CD4-positive, alpha-beta T cell treated with Interleukin-4 for 1 hour (primary cell): ENCODE measurements around the gene GDI1.

Experiments used
- DNase-seq, 2 donors: peaks; one replicate each; pipeline ENCODE4 v3.0.0-alpha.2; 2020 to 2022

GDI1 gene

DNA sequence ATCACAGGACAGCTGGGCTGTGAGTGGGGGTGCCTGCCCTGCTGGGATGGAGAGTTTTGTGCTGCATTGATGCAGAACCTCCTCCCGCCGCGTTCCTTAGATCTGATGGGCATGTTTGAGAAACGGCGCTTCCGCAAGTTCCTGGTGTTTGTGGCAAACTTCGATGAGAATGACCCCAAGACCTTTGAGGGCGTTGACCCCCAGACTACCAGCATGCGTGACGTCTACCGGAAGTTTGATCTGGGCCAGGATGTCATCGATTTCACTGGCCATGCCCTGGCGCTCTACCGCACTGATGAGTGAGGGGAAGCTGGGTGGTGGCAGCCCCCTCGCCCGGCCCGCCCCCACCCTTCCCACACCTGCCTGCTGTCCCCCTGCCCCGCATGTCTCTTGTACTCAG lies 2.9 kb downstream of the GDI1 start:
- DNase-seq, result no peak

- no peak for DNase-seq
Measured at GRCh38 chrX:154440623-154441357, 3.8 kb downstream of the GDI1 start.

GRCh38 chrX:154441564-154441963 lies 4.6 kb downstream of the GDI1 start:
- no peak for DNase-seq

GRCh38 chrX:154441984-154442707 lies 5.2 kb downstream of the GDI1 start:
- no peak for DNase-seq

- no peak for DNase-seq
Measured at GRCh38 chrX:154443479-154443910, 6.5 kb downstream of the GDI1 start.

GRCh38 chrX:154443992-154444754 lies 7.2 kb downstream of the GDI1 start, which contains the start of gene FAM50A:
Gene FAM50A, plus strand, starts transcription at chrX:154444141. Its CDS starts 95 bp downstream, at chrX:154444236.
- peak; percentile 71 to 76 for DNase-seq

DNA sequence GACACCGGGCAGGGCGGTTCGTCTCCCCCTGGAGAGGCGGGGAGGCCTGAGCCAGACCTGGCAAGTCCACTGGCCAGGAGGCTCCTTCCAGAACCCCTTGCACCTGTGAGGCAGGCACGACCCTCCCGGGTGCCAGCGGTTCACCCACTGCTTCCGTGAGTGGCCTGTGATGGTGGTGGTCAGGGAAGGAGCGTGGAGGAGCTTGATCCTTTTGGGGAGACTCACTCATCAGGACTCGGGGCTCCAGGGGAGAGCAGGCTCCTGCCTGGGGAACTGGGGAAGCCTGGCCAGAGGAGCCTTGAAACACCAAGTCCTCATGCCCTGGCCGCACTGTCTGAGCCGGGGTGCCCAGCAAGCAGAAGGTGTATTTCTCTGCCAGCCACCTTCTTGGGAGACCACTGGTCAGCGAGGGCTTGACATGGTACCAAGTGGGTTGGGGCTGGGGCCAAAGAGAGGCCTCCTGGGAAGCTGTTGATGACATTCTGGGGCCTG lies 7.8 kb downstream of the GDI1 start:
- no peak for DNase-seq

DNA sequence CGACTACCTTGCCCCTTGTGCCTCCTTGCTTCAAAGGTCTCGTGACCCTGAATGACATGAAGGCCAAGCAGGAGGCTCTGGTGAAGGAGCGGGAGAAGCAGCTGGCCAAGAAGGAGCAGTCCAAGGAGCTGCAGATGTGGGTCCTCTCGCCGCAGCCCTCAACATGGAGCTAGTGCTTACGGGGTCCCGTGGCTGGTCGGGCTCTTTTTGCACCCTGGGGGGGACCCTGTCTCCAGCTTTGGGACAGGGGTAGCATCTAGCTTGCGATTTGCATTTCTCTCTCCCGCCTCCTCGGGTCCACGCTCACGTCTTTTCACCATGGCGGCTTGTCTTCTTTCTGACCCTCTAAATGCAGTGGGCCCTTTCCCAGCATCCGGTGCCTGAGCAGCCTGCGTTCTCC lies 8.8 kb downstream of the GDI1 start:
- DNase-seq, result no peak

GRCh38 chrX:154446430-154446829 lies 9.5 kb downstream of the GDI1 start:
- DNase-seq, result no peak

DNA sequence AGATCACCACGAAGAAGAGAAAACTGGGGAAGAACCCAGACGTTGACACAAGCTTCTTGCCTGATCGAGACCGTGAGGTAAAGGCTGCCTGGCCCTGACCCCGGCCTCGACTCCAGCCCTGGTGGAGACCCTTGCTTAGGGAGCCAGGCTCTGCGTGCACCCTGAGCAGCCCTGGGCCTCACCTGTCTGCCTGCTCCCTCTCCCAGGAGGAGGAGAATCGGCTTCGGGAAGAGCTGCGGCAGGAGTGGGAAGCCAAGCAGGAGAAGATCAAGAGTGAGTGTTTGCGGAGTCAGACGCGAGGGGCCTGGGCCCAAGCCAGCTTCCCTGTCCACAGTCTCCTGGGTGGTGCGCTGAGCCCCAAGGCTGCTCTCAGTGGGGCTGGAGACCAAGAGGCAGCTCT lies 11.5 kb downstream of the GDI1 start:
- no peak for DNase-seq

GRCh38 chrX:154449618-154450017 lies 12.7 kb downstream of the GDI1 start:
- DNase-seq, result no peak

DNA sequence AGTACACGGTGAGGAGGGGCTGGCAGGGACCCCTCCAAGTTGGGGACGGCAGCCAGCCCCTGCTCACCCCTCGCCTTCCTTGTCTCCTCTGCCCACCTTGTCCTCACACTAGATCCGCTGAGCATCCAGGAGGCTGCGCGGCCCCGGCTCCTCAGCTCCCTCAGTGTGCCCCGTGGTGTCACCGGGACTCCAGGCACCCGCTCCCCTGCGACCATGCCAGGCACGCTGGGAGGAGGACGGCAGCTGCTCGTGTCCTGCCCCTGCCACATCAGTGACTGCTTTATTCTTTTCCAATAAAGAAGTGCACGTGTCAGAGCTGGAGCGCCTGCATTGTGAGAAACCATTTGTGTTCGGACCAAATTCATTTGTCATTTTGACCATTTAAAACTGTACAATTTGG lies 13.4 kb downstream of the GDI1 start:
- no peak for DNase-seq

DNA sequence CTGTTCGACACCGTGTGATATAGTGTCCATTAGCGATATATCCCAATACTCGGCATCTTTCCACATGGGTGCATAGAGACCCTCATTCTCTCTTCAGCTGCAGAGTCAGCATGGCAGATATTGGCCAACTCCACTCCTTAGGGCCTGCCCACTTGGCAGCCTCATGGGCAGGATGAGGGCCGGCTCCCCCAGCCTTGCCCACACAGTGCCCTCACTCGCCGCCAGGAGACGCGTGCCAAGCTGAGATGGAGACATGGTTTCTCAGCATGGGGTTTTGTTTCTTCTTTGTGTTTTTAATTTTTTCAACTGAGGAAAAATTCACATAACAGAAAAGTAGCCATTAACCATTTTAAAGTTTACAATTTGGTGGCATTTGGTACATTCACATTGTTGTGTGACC lies 15.9 kb downstream of the GDI1 start:
- DNase-seq, result no peak

GRCh38 chrX:154457491-154458115 lies 20.6 kb downstream of the GDI1 start:
- peak; percentile 62 to 74 for DNase-seq

DNA sequence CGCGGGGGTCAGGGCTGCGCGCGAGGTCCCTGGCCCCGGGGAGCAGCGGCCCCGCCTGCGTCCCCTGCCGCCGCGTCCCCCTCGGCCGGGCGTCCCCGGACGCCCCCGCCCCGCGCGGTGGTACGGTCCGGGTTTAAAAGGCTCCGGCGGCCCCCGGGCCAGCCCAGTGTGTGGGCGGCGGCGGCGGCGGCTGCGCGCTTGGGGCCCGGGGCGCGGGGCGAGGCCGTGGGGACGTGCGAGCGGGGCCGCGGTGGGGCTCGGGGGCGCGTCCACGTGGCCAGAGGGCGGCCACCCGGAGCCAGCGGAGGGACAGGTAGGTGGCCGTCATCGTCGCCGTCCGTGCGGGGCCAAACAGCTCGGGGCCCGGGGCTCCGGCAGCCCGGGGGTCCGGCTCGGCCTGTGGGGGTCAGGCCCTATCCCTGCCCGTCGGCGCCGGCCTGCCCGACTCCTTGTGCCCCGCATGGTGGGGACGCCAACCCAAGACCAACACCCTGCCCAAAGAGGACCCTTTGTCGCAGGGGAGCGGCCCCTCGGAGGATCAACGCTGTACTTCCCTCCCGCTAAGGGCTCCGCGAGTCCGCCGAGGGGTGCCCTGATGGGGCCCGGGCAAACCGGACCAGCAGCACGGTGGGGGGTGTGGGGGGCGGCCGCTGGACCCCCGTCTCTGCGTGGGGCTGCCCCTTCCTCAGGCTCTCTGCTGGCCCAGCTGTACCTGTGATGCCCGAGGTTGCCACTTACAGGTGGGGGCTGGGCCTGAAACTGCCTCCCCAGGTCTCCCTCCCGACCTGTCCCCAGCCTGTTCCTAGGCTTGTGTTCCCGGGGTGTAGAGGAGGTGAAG lies 21.4 kb downstream of the GDI1 start, which contains the start of gene PLXNA3:
Gene PLXNA3, plus strand, starts transcription at position 166 of the 838 bp plus-strand sequence. CDS start 1,903 bp downstream, outside the sequence.
- peak; percentile 47 to 73 for DNase-seq

- peak in 1 of 2 donors; percentile 17 for DNase-seq
Measured at GRCh38 chrX:154458954-154459778, 22.2 kb downstream of the GDI1 start.

- no peak for DNase-seq
Measured at GRCh38 chrX:154459832-154460231, 22.9 kb downstream of the GDI1 start.

- no peak for DNase-seq
Measured at GRCh38 chrX:154460326-154460725, 23.4 kb downstream of the GDI1 start.

- no peak for DNase-seq
Measured at GRCh38 chrX:154462396-154462795, 25.4 kb downstream of the GDI1 start.

DNA sequence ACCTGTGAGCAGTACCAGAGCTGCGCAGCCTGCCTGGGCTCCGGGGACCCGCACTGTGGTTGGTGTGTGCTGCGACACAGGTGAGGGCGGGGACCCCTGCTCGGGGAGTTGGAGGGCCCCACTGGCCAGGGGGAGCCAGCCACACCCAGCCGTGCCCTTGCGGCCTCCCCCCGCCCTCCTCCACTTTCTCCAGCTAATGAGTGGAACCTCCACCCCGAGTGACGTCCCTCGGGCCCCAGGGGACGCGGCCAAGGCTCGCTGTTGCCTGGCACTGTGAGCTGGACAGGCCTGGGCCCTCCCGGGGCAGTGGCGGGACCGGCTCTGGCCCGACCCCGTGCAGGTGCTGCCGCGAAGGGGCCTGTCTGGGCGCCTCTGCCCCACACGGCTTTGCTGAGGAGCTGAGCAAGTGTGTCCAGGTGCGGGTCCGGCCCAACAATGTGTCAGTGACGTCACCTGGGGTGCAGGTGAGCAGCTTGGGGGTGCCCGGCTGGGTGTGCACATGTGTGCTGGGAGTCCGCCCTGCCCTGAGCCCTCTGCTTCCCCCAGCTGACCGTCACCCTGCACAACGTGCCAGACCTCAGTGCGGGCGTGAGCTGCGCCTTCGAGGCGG lies 26.8 kb downstream of the GDI1 start:
- no peak for DNase-seq
